Measurements from ENCODE around the gene RNF111.
A peak's percentile ranks its signal among the peaks of the same experiment; 100 is the strongest.
"Not testable (repeated sequence)": the region's sequence is repeated elsewhere in the genome, so short reads cannot be mapped to it uniquely, and the experiment has no call there.

The RNF111 gene

GRCh38 chr15:58987491-58988005, at the start of gene RNF111:
RNF111 (plus strand) TSS chr15:58987663; CDS start chr15:59030823, 43,160 bp downstream.
- DNase-seq, result peak; percentile 79 to 90

- DNase-seq, result no peak
Observed at GRCh38 chr15:58947179-58947578, 40.3 kb upstream of the RNF111 start.

GRCh38 chr15:58951388-58952007, 36.0 kb upstream of the RNF111 start:
- no peak for DNase-seq

GRCh38 chr15:58952751-58953150, 34.7 kb upstream of the RNF111 start:
- DNase-seq, result no peak

GRCh38 chr15:58957101-58957973, 30.1 kb upstream of the RNF111 start:
- DNase-seq, result peak; percentile 23 to 42

- no peak for DNase-seq
Observed at GRCh38 chr15:58958811-58959210, 28.7 kb upstream of the RNF111 start.

- no peak for DNase-seq
Observed at GRCh38 chr15:58962136-58962535, 25.3 kb upstream of the RNF111 start.

GRCh38 chr15:58962662-58963565, 24.5 kb upstream of the RNF111 start:
- DNase-seq, result no peak

GRCh38 chr15:58966698-58967097, 20.8 kb upstream of the RNF111 start:
- no peak for DNase-seq

- DNase-seq, result no peak
Observed at GRCh38 chr15:58967479-58967878, 20.0 kb upstream of the RNF111 start.

- DNase-seq, result no peak
Observed at GRCh38 chr15:58977887-58978286, 9.6 kb upstream of the RNF111 start.

- DNase-seq, result no peak
Observed at GRCh38 chr15:58980351-58980939, 7.0 kb upstream of the RNF111 start.

- no peak for DNase-seq
Observed at GRCh38 chr15:58981808-58982475, 5.5 kb upstream of the RNF111 start.

GRCh38 chr15:58983261-58983660, 4.2 kb upstream of the RNF111 start:
- DNase-seq, result no peak

- DNase-seq, result no peak
Observed at GRCh38 chr15:58985443-58985842, 2.0 kb upstream of the RNF111 start.

- DNase-seq, result no peak
Observed at GRCh38 chr15:58987036-58987435, 427 bp upstream of the RNF111 start.

GRCh38 chr15:58988006-58988785, 733 bp downstream of the RNF111 start:
- DNase-seq, result peak; percentile 49 to 60

- DNase-seq, result no peak
Observed at GRCh38 chr15:58992181-58992580, 4.7 kb downstream of the RNF111 start.

GRCh38 chr15:58994906-58995453, 7.5 kb downstream of the RNF111 start:
- DNase-seq, result no peak

GRCh38 chr15:58999694-59000093, 12.2 kb downstream of the RNF111 start:
- no peak for DNase-seq

- not testable (repeated sequence) for DNase-seq
Observed at GRCh38 chr15:59000251-59000650, 12.8 kb downstream of the RNF111 start.

Data from stimulated activated CD4-positive, alpha-beta T cell treated with anti-CD3 and anti-CD28 coated beads, Interleukin-4, amount 100 ng/mL, for 4 hours (primary cell).